ENCODE measurements around the gene BCL11B.

- TF ChIP-seq, protein P1, sequence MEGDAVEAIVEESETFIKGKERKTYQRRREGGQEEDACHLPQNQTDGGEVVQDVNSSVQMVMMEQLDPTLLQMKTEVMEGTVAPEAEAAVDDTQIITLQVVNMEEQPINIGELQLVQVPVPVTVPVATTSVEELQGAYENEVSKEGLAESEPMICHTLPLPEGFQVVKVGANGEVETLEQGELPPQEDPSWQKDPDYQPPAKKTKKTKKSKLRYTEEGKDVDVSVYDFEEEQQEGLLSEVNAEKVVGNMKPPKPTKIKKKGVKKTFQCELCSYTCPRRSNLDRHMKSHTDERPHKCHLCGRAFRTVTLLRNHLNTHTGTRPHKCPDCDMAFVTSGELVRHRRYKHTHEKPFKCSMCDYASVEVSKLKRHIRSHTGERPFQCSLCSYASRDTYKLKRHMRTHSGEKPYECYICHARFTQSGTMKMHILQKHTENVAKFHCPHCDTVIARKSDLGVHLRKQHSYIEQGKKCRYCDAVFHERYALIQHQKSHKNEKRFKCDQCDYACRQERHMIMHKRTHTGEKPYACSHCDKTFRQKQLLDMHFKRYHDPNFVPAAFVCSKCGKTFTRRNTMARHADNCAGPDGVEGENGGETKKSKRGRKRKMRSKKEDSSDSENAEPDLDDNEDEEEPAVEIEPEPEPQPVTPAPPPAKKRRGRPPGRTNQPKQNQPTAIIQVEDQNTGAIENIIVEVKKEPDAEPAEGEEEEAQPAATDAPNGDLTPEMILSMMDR (IDR thresholded peaks at IDR 0.05), result no peak
- TF ChIP-seq EP300 (IDR thresholded peaks at IDR 0.05), result no peak
Observed at GRCh38 chr14:99275222-99275584, 3.2 kb upstream of the BCL11B start.

Data from tibial nerve (tissue), 4 donors.